Measurements from ENCODE around the gene FLNB. TPM values are rescaled to one million over a fixed set of nuclear protein-coding genes. Genes with fewer than 3 reads are reported as not detected.

Gene FLNB
- total and polyA plus RNA-seq, 2 of the 8 experiments (the other 6 are each of a cell fraction or from before 2014, with no cell fraction given) = 72.3 to 118 TPM

- TF ChIP-seq TAF1 (IDR thresholded peaks at IDR 0.05; ENCODE audit: low read depth, low read length) (0 out of 2 replicates have a peak, but pooled peaks have one; percentile 22), KDM5A (IDR thresholded peaks at IDR 0.05; ENCODE audit: low read length) (no peak), EZH2 (IDR thresholded peaks at IDR 0.05; ENCODE audit: low read depth, low read length, severe bottlenecking) (no peak), CTBP2 (IDR thresholded peaks at IDR 0.05; ENCODE audit: borderline replicate concordance, insufficient read depth, insufficient read length, low read length) (no peak), CBX8 (IDR thresholded peaks at IDR 0.05; ENCODE audit: borderline replicate concordance, low read depth, low read length) (no peak)
Observed at GRCh38 chr3:58049143-58049785, 41.0 kb downstream of the FLNB start (continued).
